ENCODE measurements around the gene CYFIP1.

DNA sequence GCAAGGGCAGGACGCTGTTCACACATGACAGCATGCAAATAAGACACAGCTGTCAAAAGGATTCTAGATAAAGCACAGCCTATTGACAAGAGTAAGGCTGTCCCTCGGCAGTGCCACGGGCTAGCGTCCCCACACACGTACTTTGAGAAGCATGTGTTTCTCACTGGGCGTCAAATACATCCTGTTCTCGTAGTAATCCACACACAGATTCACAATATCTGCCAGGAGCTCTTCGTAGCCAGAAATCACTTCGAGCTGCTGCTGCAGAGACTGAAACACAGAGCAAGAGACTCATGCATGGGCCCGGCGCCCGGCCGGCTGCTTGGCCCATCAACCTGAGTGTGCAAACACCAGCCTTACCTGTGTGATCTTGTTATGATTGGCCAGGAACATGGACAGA lies 41.1 kb downstream of the CYFIP1 start:
- TF ChIP-seq POLR2A (IDR thresholded peaks at IDR 0.05) (no peak), CTCF (IDR thresholded peaks at IDR 0.05 in 4 of 5, conservative IDR thresholded peaks at IDR 0.05 in 1 of 5) (no peak)

All from gastrocnemius medialis (tissue), 4 donors.